AML-193 (cell line): ENCODE data around the gene E2F2.

Experiments used
- DNase-seq, 2 experiments: peaks; one replicate each; lab custom pipeline; 2025; lab: John Stamatoyannopoulos, UW

The E2F2 gene

GRCh38 chr1:23563003-23563402, 32.0 kb upstream of the E2F2 start:
- DNase-seq, result no peak

GRCh38 chr1:23562137-23562876, 31.3 kb upstream of the E2F2 start:
- no peak for DNase-seq

- DNase-seq, result no peak
Measured at GRCh38 chr1:23561813-23562100, 30.7 kb upstream of the E2F2 start.

- no peak for DNase-seq
Measured at GRCh38 chr1:23561076-23561812, 30.2 kb upstream of the E2F2 start.

- DNase-seq, result no peak
Measured at GRCh38 chr1:23559985-23560741, 29.1 kb upstream of the E2F2 start.

GRCh38 chr1:23559136-23559984, 28.3 kb upstream of the E2F2 start, which contains the start of gene ID3:
ID3 (minus strand) TSS chr1:23559501; CDS start chr1:23559426, 75 bp downstream.
- DNase-seq, result peak; percentile 86 to 90

GRCh38 chr1:23558872-23559135, 27.8 kb upstream of the E2F2 start:
- no peak for DNase-seq

- DNase-seq, result no peak
Measured at GRCh38 chr1:23558140-23558871, 27.3 kb upstream of the E2F2 start.

- no peak for DNase-seq
Measured at GRCh38 chr1:23557471-23558124, 26.6 kb upstream of the E2F2 start.

GRCh38 chr1:23556635-23557470, 25.8 kb upstream of the E2F2 start:
- no peak for DNase-seq

GRCh38 chr1:23555986-23556634, 25.1 kb upstream of the E2F2 start:
- no peak for DNase-seq

- no peak for DNase-seq
Measured at GRCh38 chr1:23555270-23555985, 24.4 kb upstream of the E2F2 start.

- peak in 1 of 2 experiments; percentile 30 for DNase-seq
Measured at GRCh38 chr1:23554481-23555269, 23.6 kb upstream of the E2F2 start.

GRCh38 chr1:23554127-23554480, 23.1 kb upstream of the E2F2 start:
- no peak for DNase-seq

GRCh38 chr1:23553231-23554126, 22.4 kb upstream of the E2F2 start:
- DNase-seq, result no peak

GRCh38 chr1:23551849-23552248, 20.8 kb upstream of the E2F2 start:
- DNase-seq, result no peak

- no peak for DNase-seq
Measured at GRCh38 chr1:23548704-23549143, 17.7 kb upstream of the E2F2 start.
